Measurements from ENCODE around the gene SUSD3. TPM values are rescaled to one million over a fixed set of nuclear protein-coding genes. Genes with fewer than 3 reads are reported as not detected.
A peak's percentile ranks its signal among the peaks of the same experiment; 100 is the strongest.

The SUSD3 gene
- total RNA-seq, 2 experiments from 2014 or later: 62.7 to 68.3 TPM

DNA sequence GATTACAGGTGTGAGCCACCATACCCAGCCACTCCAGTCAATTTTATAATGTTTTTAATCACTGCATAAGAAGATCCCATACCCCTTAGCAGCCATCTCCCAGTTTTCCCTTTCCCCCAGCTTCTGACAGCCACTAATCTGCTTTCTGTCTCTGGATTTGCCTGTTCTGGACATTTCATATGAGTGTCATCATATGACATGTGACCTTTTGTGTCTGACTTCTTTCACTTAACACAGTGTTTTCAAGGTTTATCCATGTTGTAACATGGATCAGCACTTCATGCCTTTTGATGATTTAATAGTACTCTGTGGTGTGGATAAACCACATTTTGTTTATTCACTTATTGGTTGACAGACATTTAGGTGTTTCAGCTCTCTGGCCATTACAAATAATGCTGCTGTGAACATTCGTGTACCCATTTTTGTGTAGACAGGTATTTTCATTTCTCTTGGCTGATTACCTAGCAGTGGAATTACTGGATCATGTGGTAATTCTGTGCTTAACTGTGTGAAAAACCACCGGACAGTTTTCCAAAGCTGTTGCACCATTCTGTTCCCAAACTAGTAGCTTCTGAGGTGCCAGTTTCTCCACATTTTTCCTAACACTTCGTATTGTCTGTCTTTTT is 8.6 kb downstream of the SUSD3 start:
- Mint-ChIP-seq H3K4me1 (ENCODE audit: low read depth) (peaks cover 91% of the 10 kb centered on the region), H3K4me3 (no peak overlapping the region), H3K27ac (peak overlapping the region; percentile 80), H3K36me3 (ENCODE audit: low read depth) (peaks cover 52% of the 10 kb centered on the region), H3K27me3 (ENCODE audit: low read depth) (no peaks in the 10 kb centered on the region), H3K9me3 (no peaks in the 10 kb centered on the region)
- DNase-seq: no peak
- intact Hi-C loops (cut with micrococcal nuclease): loop anchor here (10.0 kb wide), 1 partner anchor 742 kb away; the partner anchor contains the start of genes CENPP and NOL8
- CTCF ChIA-PET: interaction anchor here (0.7 to 1.4 kb wide), 5 partner anchors 21 to 64 kb away, joined by 3 to 4 read pairs (median 3); no protein-coding TSS in a partner anchor

DNA sequence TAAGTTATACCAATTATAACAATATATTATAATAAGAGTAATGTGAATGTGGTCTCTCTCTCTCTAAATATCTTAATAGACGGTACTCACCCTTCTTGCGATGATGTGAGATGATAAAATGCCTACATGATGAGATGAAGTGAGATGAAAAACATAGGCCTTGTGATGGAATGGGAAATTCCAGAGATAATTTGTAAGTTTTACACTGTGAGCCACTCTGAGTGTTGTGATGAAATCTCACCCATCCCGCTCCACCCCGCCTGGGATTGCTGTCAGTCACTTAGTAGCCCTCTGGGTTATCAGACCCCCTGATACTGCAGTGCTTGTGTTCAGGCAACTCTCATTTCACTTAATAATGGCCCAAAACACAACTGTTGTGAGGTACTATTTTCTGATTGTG is 10.5 kb downstream of the SUSD3 start:
- CTCF ChIA-PET: interaction anchor here (0.9 kb wide), 1 partner anchor 10 kb away, joined by 3 read pairs; no protein-coding TSS in a partner anchor
- Mint-ChIP-seq H3K27ac (peak overlapping the region; percentile 57), H3K36me3 (ENCODE audit: low read depth) (peaks cover 48% of the 10 kb centered on the region)

DNA sequence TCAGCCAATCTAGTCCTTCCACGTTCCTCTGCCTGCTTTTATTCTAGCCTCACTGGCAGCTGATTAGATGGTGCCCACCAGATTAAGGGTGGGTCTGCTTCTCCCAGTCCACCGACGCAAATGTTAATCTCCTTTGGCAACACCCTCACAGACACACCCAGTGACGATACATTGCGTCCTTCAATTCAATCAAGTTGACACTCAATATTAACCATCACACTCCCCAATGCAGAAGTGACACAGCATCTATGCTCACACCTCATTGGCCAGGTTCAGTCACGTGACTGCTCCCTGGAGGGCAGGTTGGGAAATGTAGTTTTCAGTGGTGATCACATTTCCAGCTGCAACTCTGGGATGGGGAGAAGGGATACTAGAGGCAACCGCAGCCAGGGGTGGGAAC is 13.0 kb downstream of the SUSD3 start:
- intact Hi-C loops (cut with micrococcal nuclease): no loop called here
- Mint-ChIP-seq H3K36me3 (ENCODE audit: low read depth) (peaks cover 33% of the 10 kb centered on the region), H3K4me1 (ENCODE audit: low read depth) (peaks cover 86% of the 10 kb centered on the region), H3K27me3 (ENCODE audit: low read depth) (no peaks in the 10 kb centered on the region), H3K27ac (peak overlapping the region; percentile 59), H3K4me3 (no peak overlapping the region), H3K9me3 (no peaks in the 10 kb centered on the region)
- CTCF ChIA-PET: no interaction called here
- DNase-seq: peak; percentile 62

More for the DNA sequence above, 10.5 kb downstream of the SUSD3 start:
- Mint-ChIP-seq H3K4me3 (no peak overlapping the region), H3K9me3 (no peaks in the 10 kb centered on the region), H3K4me1 (ENCODE audit: low read depth) (peaks cover 89% of the 10 kb centered on the region), H3K27me3 (ENCODE audit: low read depth) (no peaks in the 10 kb centered on the region)
- no peak for DNase-seq
- intact Hi-C loops (cut with micrococcal nuclease): loop anchor here (10.0 kb wide), 1 partner anchor 744 kb away; the partner anchor contains the start of genes CENPP and NOL8

DNA sequence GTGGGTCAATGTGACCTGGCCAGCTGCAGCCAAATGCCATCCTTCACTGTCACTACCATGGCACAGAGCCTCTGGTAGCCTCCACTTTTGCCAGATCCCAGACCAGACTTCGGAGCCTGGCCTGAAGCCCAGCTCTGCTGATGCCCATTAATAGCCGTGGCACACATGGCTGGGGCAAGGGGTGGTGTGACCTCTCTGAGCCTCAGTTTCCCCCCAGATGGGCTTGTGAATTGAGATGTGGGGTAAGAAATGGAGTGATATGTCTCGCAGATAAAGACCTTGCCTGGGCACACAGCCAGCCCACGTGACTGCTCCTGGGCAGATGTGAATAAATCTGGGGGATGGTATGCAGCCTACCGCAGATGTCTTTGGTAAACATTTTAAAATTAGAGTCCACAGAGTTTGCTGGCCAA is 13.9 kb downstream of the SUSD3 start:
- Mint-ChIP-seq H3K27ac (peak overlapping the region; percentile 65), H3K9me3 (no peaks in the 10 kb centered on the region), H3K4me3 (no peak overlapping the region), H3K4me1 (ENCODE audit: low read depth) (peaks cover 85% of the 10 kb centered on the region), H3K36me3 (ENCODE audit: low read depth) (peaks cover 30% of the 10 kb centered on the region), H3K27me3 (ENCODE audit: low read depth) (no peaks in the 10 kb centered on the region)
- no peak for DNase-seq
- CTCF ChIA-PET: no interaction called here
- intact Hi-C loops (cut with micrococcal nuclease): no loop called here

DNA sequence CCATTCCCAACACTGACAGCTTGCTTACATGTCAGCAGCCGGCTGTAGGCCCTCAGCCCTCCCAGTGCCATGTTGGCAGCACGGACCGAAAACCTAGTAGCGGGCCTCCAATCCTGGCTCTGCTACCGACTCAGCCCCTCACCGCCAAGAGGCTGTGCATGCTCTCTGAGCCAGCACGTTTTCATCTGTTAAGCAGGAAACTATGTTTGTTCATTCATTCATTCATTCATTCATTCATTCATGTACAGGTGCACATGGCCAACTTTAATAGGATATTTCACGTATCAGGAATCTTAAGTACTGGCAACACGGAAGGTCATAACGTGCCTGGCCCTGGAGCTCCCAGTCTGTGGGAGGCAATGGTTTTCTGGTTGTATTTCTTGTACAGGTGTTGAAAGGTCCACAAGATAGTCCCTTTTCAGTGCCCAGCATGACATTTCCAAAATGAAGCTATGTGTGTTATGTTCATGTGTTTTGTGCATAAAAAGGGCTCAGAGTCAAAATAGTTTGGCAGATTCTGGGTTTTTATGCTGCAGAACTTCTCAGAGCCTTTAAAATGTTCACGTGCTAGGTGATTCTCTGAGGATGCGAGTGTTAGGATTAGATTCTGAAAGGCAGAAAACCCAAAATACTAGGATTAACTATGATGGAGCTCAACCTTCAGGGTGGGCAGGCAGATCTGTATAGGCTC is 17.7 kb downstream of the SUSD3 start:
- no peaks in the 10 kb centered on the region for H3K9me3 Mint-ChIP-seq
- H3K36me3 Mint-ChIP-seq (ENCODE audit: low read depth): peaks cover 25% of the 10 kb centered on the region
- CTCF ChIA-PET: no interaction called here
- intact Hi-C loops (cut with micrococcal nuclease): no loop called here
- H3K27ac Mint-ChIP-seq: no peak overlapping the region
- H3K27me3 Mint-ChIP-seq (ENCODE audit: low read depth): no peaks in the 10 kb centered on the region
- H3K4me3 Mint-ChIP-seq: no peak overlapping the region
- no peak for DNase-seq
- H3K4me1 Mint-ChIP-seq (ENCODE audit: low read depth): peaks cover 62% of the 10 kb centered on the region

DNA sequence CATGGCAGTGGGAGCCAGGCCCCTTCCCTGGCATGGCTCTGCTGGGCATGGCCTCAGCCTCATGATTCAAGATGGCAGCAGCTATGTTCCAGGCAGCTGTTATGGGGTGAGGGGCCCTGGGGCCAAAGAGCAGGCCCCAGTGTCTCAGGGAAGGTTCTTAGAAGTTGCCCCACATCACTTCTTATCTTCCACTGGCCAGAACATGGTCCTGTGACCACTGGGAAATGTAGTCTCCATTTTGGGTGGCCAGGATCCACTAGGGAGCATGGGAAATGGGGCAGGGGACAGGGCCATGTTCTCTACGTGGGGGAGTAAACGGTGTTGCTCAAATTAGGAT is 18.3 kb downstream of the SUSD3 start:
- intact Hi-C loops (cut with micrococcal nuclease): no loop called here
- H3K9me3 Mint-ChIP-seq: no peaks in the 10 kb centered on the region
- no peaks in the 10 kb centered on the region for H3K27me3 Mint-ChIP-seq (ENCODE audit: low read depth)
- peaks cover 62% of the 10 kb centered on the region for H3K4me1 Mint-ChIP-seq (ENCODE audit: low read depth)
- peaks cover 26% of the 10 kb centered on the region for H3K36me3 Mint-ChIP-seq (ENCODE audit: low read depth)
- peak overlapping the region; percentile 2 for H3K27ac Mint-ChIP-seq
- CTCF ChIA-PET: no interaction called here
- no peak for DNase-seq
- H3K4me3 Mint-ChIP-seq: no peak overlapping the region

DNA sequence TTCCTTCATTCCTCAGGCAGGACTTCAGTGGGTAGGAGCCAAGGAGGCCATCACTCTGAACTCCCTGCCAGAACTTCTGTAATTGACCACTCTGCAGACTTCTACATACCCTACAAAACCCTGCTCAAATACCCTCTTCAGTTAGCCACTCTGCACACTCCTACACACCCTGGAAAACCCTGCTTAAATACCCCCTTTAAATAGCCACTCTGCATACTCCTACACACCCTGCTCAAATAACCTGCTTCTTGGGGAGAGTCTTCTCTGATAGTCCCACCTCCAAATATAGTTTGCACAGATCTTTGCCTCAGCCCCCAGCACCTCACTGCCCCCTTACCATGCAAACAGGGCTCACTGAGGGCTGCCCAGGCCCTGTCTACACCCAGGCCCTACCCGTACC is 18.9 kb downstream of the SUSD3 start:
- intact Hi-C loops (cut with micrococcal nuclease): no loop called here
- peaks cover 30% of the 10 kb centered on the region for H3K36me3 Mint-ChIP-seq (ENCODE audit: low read depth)
- CTCF ChIA-PET: no interaction called here

DNA sequence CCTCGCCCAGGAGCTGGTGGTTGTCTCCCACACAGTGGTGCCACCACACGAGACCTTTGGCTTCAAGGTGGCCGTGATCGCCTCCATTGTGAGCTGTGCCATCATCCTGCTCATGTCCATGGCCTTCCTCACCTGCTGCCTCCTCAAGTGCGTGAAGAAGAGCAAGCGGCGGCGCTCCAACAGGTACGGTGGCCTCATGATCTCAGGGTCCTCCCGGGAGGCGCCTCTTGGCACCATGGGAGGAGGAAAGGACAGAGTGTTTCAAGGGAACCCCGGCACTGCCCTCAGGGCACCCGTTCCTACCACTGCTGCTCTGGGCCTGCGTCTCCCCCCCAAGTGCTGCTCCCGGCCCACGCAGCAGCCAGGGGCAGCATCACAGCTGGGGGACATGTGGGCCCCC is 19.3 kb downstream of the SUSD3 start:
- Mint-ChIP-seq H3K27me3 (ENCODE audit: low read depth) (no peaks in the 10 kb centered on the region), H3K36me3 (ENCODE audit: low read depth) (peaks cover 29% of the 10 kb centered on the region), H3K4me3 (no peak overlapping the region), H3K9me3 (no peaks in the 10 kb centered on the region), H3K27ac (no peak overlapping the region), H3K4me1 (ENCODE audit: low read depth) (peaks cover 60% of the 10 kb centered on the region)
- DNase-seq: no peak
- CTCF ChIA-PET: no interaction called here
- intact Hi-C loops (cut with micrococcal nuclease): no loop called here

More for the DNA sequence above, 18.9 kb downstream of the SUSD3 start:
- peaks cover 60% of the 10 kb centered on the region for H3K4me1 Mint-ChIP-seq (ENCODE audit: low read depth)
- no peaks in the 10 kb centered on the region for H3K27me3 Mint-ChIP-seq (ENCODE audit: low read depth)
- H3K4me3 Mint-ChIP-seq: no peak overlapping the region
- no peaks in the 10 kb centered on the region for H3K9me3 Mint-ChIP-seq
- no peak overlapping the region for H3K27ac Mint-ChIP-seq
- DNase-seq: no peak

DNA sequence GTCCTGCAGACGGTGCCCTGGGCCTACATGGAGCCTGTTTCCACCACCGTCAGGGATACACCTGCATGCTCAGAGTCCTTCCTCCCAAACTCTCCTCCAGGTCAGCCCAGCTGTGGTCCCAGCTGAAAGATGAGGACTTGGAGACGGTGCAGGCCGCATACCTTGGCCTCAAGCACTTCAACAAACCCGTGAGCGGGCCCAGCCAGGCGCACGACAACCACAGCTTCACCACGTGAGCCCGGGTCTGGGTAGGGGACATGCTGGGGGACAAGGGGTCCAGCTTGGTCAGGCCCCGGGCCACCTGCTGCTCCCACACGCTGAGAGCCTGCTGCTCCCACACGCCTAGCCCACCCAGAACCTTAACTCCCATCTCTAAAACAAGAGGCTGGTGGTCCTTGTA is 20.9 kb downstream of the SUSD3 start:
- peak; percentile 3 for DNase-seq
- no peak overlapping the region for H3K4me3 Mint-ChIP-seq
- H3K27ac Mint-ChIP-seq: peak overlapping the region; percentile 18
- no peaks in the 10 kb centered on the region for H3K27me3 Mint-ChIP-seq (ENCODE audit: low read depth)
- CTCF ChIA-PET: no interaction called here
- intact Hi-C loops (cut with micrococcal nuclease): no loop called here
- H3K9me3 Mint-ChIP-seq: peaks cover 2% of the 10 kb centered on the region
- H3K36me3 Mint-ChIP-seq (ENCODE audit: low read depth): peaks cover 35% of the 10 kb centered on the region
- H3K4me1 Mint-ChIP-seq (ENCODE audit: low read depth): peaks cover 60% of the 10 kb centered on the region

DNA sequence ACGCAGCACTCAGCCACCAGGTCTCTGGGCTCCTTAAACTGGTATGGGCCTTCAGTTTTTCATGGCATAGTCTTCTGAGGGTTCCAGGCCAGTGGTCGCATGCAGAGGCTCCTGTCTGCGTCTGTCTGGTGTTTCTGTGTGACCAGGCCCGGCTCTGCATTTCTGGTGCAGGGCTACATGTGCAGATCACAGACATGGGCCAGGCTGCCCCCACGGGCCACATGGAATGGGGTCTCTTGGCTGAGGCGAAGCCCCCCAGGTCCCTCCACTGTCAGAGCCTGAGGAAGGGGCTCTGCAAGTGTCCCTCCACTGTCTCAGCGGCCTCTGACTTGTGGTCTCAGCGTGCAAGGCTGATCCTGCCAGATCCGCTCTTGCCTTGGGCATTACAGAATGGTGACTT is 21.9 kb downstream of the SUSD3 start:
- peaks cover 50% of the 10 kb centered on the region for H3K4me1 Mint-ChIP-seq (ENCODE audit: low read depth)
- H3K27me3 Mint-ChIP-seq (ENCODE audit: low read depth): no peaks in the 10 kb centered on the region
- DNase-seq: peak; percentile 3
- peak overlapping the region; percentile 95 for H3K27ac Mint-ChIP-seq
- intact Hi-C loops (cut with micrococcal nuclease): no loop called here
- H3K9me3 Mint-ChIP-seq: peaks cover 2% of the 10 kb centered on the region
- no peak overlapping the region for H3K4me3 Mint-ChIP-seq
- H3K36me3 Mint-ChIP-seq (ENCODE audit: low read depth): peaks cover 42% of the 10 kb centered on the region
- CTCF ChIA-PET: interaction anchor here (0.6 kb wide), 1 partner anchor 123 kb away, joined by 4 read pairs; no protein-coding TSS in a partner anchor

DNA sequence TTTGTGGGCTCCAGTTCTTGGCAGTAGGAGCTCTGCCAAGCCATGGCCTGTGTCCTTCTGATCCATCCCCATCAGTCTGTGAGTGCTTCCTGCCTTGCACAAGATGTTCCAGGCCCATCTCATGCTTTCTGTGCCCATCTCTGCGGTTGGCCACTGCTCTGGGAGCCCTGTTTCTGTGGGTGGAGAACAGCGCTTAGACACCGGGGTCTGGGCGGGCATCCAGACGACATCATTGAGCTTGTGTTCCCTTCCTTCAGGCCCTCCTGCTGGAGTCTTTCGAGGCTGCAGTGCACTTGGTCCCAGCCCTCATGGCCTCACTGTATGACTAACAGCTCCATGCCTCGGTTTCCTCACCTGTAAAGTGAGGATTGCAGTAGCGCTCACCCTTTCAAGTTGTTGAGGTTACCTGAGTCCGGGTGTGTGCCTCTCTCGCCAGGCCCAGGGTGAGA is 22.6 kb downstream of the SUSD3 start:
- CTCF ChIA-PET: interaction anchor here (0.6 to 2.6 kb wide), 4 partner anchors 9 to 124 kb away, joined by 3 to 8 read pairs (median 4); no protein-coding TSS in a partner anchor
- Mint-ChIP-seq H3K27ac (peak overlapping the region; percentile 95), H3K27me3 (ENCODE audit: low read depth) (no peaks in the 10 kb centered on the region), H3K9me3 (peaks cover 2% of the 10 kb centered on the region), H3K4me3 (no peak overlapping the region), H3K36me3 (ENCODE audit: low read depth) (peaks cover 46% of the 10 kb centered on the region), H3K4me1 (ENCODE audit: low read depth) (peaks cover 48% of the 10 kb centered on the region)
- intact Hi-C loops (cut with micrococcal nuclease): no loop called here
- peak; percentile 3 for DNase-seq

DNA sequence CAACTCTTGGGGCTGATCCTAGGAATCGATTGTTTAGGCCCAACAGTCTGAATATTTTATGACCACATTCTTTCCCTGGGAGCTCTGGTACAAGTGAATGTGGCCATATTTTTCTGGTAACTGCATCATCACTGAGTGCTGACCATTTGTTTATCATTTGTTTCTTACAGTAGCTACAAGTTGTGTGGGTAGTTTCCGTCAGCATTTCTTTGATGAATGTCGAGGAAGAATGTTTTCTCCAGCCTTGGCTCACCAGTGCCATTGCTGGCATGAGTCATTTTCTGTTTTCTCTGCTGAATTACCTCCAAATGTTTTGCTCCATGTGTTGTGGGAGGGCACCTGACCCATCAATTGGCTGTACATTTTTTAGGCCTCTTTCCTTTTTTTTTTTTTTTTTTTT is 23.4 kb downstream of the SUSD3 start:
- H3K9me3 Mint-ChIP-seq: peaks cover 2% of the 10 kb centered on the region
- DNase-seq: no peak
- peaks cover 47% of the 10 kb centered on the region for H3K4me1 Mint-ChIP-seq (ENCODE audit: low read depth)
- H3K27ac Mint-ChIP-seq: peak overlapping the region; percentile 95
- peaks cover 51% of the 10 kb centered on the region for H3K36me3 Mint-ChIP-seq (ENCODE audit: low read depth)
- intact Hi-C loops (cut with micrococcal nuclease): no loop called here
- H3K4me3 Mint-ChIP-seq: no peak overlapping the region
- CTCF ChIA-PET: interaction anchor here (1.4 to 2.6 kb wide), 3 partner anchors 17 to 27 kb away, joined by 4 to 8 read pairs (median 5); no protein-coding TSS in a partner anchor
- H3K27me3 Mint-ChIP-seq (ENCODE audit: low read depth): no peaks in the 10 kb centered on the region
